Adrenal gland (tissue), 12 donors: ENCODE results near the gene SOWAHC. TPM values are rescaled to one million over a fixed set of nuclear protein-coding genes. Genes with fewer than 3 reads are reported as not detected.

Source experiments
- DNase-seq, 7 donors: peaks; one replicate each; pipeline ENCODE4 v3.0.0-alpha.2; 2019 to 2020
- H3K27ac ChIP-seq, 5 donors: fragments of 200-600 bp; sonication (generic) in 4 of 5; 1 replicate in 3 of 5; 2 replicates in 2 of 5; pipeline versions ENCODE4 v1.5.1 to v1.8.0; 2016 to 2020; ENCODE audit warnings: mild to moderate bottlenecking in 1 of 5
- H3K27me3 ChIP-seq: fragments of 200-600 bp; 2 replicates; pipeline ENCODE4 v1.8.0; 2021
- H3K36me3 ChIP-seq, 2 donors: fragments of 200-600 bp; replicated peaks in 1 of 2; 1 replicate in 1 of 2; 2 replicates in 1 of 2; pipeline versions ENCODE4 v1.5.1 to v1.8.0; 2018 to 2022
- H3K4me1 ChIP-seq, 2 donors: fragments of 200-600 bp; replicated peaks in 1 of 2; 1 replicate in 1 of 2; 2 replicates in 1 of 2; pipeline versions ENCODE4 v1.5.1 to v1.8.0; 2018 to 2021
- H3K4me3 ChIP-seq, 4 donors: fragments of 200-600 bp; sonication (generic) in 3 of 4; one replicate each; pipeline ENCODE4 v1.5.1; 2016 to 2018
- H3K9me3 ChIP-seq, 3 donors: fragments of 200-600 bp; sonication (generic) in 1 of 3; replicated peaks in 1 of 3; 1 replicate in 2 of 3; 2 replicates in 1 of 3; pipeline versions ENCODE4 v1.5.1 to v1.8.0; 2016 to 2021
- CTCF ChIP-seq, 6 experiments: fragments of 450-650 bp in 4 of 6; fragments of 200-600 bp in 2 of 6; sonication (generic) in 1 of 6; IDR thresholded peaks; 1 replicate in 5 of 6; 2 replicates in 1 of 6; pipeline versions ENCODE4 v1.5.1 to v1.8.0; 2016 to 2021; ENCODE audit warnings: antibody characterized with exemption in 6 of 6, mild to moderate bottlenecking in 2 of 6, moderate library complexity in 1 of 6
- POLR2A ChIP-seq, 2 donors: fragments of 450-650 bp; IDR thresholded peaks; one replicate each; pipeline ENCODE4 v1.6.1; 2017; ENCODE audit warnings: antibody characterized with exemption in 2 of 2, mild to moderate bottlenecking in 2 of 2, moderate library complexity in 1 of 2
- WGBS, 4 donors: extraction: QIAGEN DNeasy Blood & Tissue Kit in 2 of 4; methylation state at CpG; one replicate each; pipeline versions ENCODE4 v1.1.5 to v1.1.7; 2013 to 2017; 5-methylcytosine and 5-hydroxymethylcytosine counted together
- intact Hi-C, 2 donors: fragments of 100-400 bp; cut with DNase I; formaldehyde crosslinking; loops; one replicate each; pipeline versions ENCODE4 v1.14.1 to v1.15.0; 2022 to 2023
- polyA plus RNA-seq, 3 donors: library from polyadenylated mRNA; stranded (reverse); fragments of 200-250 nt in 2 of 3; fragments of 350-450 nt in 1 of 3; fragmentation: Illumina TruSeq in 1 of 3; extraction: RNeasy Lipid Tissue Mini Kit (QIAGEN cat#74804) in 1 of 3; gene quantifications; one replicate each; pipeline ENCODE4 v1.2.3, GENCODE V29; 2013 to 2014
- total RNA-seq, 9 donors: library from RNA; depleted of rRNA in 4 of 9; stranded (reverse); fragments of >200 nt in 4 of 9; fragments of 120-200 nt in 1 of 9; fragmentation: NEBNext Ultra II Directional in 1 of 9; extraction: Animal tissue kit (Norgen Biotek cat#: 25700) in 1 of 9; gene quantifications; one replicate each; pipeline versions ENCODE4 v1.1.0 to v1.2.4, GENCODE V29; 2013 to 2023
- donor health status: healthy with polysubstance abuse.
- donor health status: Bipolar disorder and iron deficiency.
- donor health status: DM: yes; HTN: yes; CAD: no.
- donor health status: DM: no; HTN: no; CAD: no.
- donor health status: DM: no; HTN: no; CAD: no.
- donor health status: DM: yes; HTN: yes; CAD: no.

The SOWAHC gene
- total and polyA plus RNA-seq, 12 donors: 2.2 to 15.5 (median 7.6) TPM

DNA sequence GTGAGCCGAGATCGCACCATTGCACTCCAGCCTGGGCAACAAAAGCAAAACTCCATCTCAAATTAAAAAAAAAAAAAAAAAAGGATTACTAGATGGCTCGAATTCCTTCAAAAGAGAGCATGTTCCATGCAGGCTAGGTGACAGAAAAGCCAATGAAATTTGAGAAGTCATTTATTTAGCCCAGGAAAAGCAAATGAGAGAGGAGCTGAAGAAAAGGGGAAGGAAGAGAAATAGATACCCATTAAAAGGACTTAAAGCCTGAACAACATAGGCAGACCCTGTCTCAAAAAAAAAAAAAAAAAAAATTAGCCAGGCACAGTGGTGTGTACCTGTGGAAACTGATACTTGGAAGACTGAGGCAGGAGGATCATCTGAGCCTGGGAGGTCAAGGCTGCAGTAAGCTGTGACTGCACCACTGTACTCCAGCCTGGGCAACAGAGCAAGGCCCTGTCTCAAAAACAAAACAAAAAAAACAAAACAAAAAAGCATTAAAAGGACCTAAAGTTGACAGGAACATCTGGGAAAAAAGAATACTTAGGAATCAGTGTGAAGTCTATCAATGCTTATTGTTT, 11.5 kb upstream of the SOWAHC start:
- no peak overlapping the region for H3K4me3 ChIP-seq
- no peaks in the 10 kb centered on the region for H3K27me3 ChIP-seq
- H3K36me3 ChIP-seq: no peaks in the 10 kb centered on the region
- intact Hi-C loops: loop anchor here in 1 of 2 donors (2.0 kb wide), 1 partner anchor 22 kb away; no protein-coding TSS in a partner anchor
- WGBS, 4 donors: 91 to 95% (median 93%) methylated on average over 3 of the region's 3 CpGs
- H3K27ac ChIP-seq: no peak overlapping the region
- no peak for DNase-seq
- H3K9me3 ChIP-seq: no peaks in the 10 kb centered on the region
- peaks cover 0 to 5% of the 10 kb centered on the region in 2 donors for H3K4me1 ChIP-seq
- TF ChIP-seq POLR2A (IDR thresholded peaks at IDR 0.05): no peak
- TF ChIP-seq CTCF (IDR thresholded peaks at IDR 0.05): no peak

DNA sequence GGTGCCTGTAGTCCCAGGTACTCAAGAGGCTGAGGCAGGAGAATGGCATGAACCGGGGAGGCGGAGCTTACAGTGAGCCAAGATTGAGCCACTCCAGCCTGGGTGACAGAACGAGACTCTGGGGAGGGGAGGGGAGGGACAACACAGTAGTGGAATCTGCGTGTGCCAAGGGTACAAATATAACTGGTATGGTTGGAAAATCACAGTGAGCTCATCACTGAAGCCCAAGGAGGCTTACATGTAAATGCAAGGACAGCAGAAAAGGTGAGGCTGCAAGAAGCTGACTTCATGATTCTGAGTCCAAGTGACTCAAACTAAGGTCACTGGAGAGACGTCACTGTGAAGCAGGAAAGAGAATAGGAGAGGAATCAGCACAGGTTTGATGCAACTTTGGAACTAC, 9.6 kb upstream of the SOWAHC start:
- Histone ChIP-seq H3K9me3 (no peaks in the 10 kb centered on the region), H3K4me1 (peaks cover 0 to 18% of the 10 kb centered on the region in 2 donors), H3K27me3 (no peaks in the 10 kb centered on the region), H3K36me3 (no peaks in the 10 kb centered on the region), H3K4me3 (no peak overlapping the region), H3K27ac (no peak overlapping the region)
- intact Hi-C loops: no loop called here
- 50 to 67% (median 63%) methylated on average over 5 of the region's 5 CpGs for WGBS, 4 donors
- TF ChIP-seq CTCF (IDR thresholded peaks at IDR 0.05): no peak
- no peak for TF ChIP-seq POLR2A (IDR thresholded peaks at IDR 0.05)
- DNase-seq: peak; percentile 26 to 66 (median 31)

DNA sequence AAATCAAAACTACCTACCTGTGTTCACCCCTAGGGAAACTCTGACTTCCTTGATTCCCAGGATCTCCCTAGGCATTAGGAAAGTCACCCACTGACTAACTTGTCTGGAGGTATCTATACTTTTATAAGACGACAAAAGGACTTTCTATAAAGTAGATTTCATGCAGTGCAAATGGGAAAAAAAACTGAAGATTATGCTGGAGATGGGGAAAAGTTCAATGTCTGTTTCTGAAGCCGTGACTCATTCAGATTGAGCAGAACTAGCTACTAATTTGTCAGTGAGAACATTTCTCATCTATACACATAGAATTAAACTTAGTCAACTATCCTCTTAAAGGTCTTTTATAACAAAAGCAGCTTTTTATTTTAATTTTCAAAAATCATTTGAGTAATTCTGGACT, 6.4 kb upstream of the SOWAHC start:
- Histone ChIP-seq H3K4me3 (no peak overlapping the region), H3K4me1 (peaks cover 0 to 35% of the 10 kb centered on the region in 2 donors), H3K27me3 (no peaks in the 10 kb centered on the region), H3K36me3 (no peaks in the 10 kb centered on the region), H3K27ac (no peak overlapping the region), H3K9me3 (no peaks in the 10 kb centered on the region)
- 39 to 66% (median 51%) methylated on average over 2 of the region's 2 CpGs for WGBS, 4 donors
- no peak for TF ChIP-seq CTCF (IDR thresholded peaks at IDR 0.05)
- no peak for TF ChIP-seq POLR2A (IDR thresholded peaks at IDR 0.05)
- intact Hi-C loops: no loop called here
- no peak for DNase-seq

DNA sequence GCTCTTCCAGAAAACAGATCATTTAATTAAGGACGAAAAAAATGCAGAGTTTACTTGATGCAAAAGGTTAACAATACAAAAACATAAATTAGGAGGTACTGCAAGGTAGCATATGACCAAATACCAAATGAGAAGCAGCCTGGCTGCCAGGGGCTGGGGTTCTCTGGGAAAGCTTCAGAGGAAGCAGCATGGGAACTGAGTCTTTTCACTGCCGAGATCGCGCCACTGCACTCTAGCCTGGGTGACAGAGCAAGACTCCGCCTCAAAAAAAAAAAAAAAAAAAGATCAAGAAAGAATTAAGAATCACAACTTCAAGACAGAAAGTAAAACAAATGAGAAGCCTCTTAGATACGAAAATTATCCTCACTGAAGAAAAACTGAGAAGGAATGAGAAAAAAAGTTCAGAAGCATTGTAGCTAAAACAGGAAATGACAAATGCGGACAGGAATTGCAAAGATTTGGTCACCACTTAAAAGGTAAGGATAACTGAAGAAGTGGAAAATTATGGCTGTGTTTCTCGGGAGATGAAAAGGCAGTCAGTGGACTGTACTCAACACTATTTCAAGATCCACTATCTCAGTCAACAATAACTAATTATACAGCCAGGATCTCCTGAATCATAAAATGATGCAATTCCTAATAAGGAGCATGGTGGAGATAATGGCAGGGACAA, 4.7 kb upstream of the SOWAHC start:
- Histone ChIP-seq H3K36me3 (no peaks in the 10 kb centered on the region), H3K27me3 (no peaks in the 10 kb centered on the region), H3K4me1 (peaks cover 0 to 39% of the 10 kb centered on the region in 2 donors), H3K9me3 (no peaks in the 10 kb centered on the region), H3K27ac (peak overlapping the region in 1 of 5 donors; percentile 20), H3K4me3 (no peak overlapping the region)
- 56 to 75% (median 58%) methylated on average over 8 of the region's 8 CpGs for WGBS, 4 donors
- intact Hi-C loops: loop anchor here in 1 of 2 donors (10.0 kb wide), 1 partner anchor 105 kb away; no protein-coding TSS in a partner anchor
- no peak for TF ChIP-seq POLR2A (IDR thresholded peaks at IDR 0.05)
- TF ChIP-seq CTCF (IDR thresholded peaks at IDR 0.05): no peak
- no peak for DNase-seq
